GM18511 (cell line): ENCODE results near the gene COL23A1.
A peak's percentile ranks its signal among the peaks of the same experiment; 100 is the strongest.

Experiments used
- ATAC-seq: cut with Tn5 transposase; IDR thresholded peaks from one replicate; pipeline ENCODE4 v1.9.1; 2021; ENCODE audit warnings: mild to moderate bottlenecking, moderate library complexity; ENCODE audit not compliant: unreplicated experiment

Gene COL23A1

DNA sequence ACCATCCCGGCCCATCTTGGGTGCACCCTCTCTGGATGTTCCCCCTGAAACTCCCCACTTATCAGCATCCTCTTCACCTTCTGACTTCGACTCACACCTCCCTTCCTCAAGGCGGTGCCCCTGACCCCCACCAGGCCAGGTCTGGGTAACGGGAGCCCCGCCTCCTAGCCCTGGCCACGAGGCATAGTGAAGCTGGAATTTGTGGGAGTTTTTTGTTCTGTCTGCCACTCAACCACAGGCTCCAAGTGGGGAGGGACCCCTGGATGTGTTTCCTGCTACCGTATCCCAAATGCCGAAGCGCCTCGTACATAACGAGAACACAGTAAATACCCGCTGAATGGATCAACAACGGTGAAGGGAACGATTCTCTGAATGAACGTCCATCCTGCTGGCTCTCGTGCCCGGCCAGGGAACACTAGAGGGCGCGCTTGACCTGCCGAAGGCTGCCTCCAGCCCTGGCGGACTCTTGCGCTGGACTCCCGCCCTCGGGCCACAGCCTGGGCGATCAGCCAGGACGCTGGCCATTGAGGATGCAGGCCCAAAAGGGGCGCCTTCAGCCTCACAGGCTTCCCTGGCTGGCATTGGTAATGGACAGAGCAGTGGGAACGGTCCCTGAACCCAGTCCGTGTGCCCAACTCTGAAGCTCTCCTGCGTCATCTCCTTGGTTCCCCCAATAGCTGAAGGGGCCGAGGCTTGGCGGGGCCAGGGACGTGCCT is 310.3 kb downstream of the COL23A1 start:
- peak; percentile 80 for ATAC-seq

DNA sequence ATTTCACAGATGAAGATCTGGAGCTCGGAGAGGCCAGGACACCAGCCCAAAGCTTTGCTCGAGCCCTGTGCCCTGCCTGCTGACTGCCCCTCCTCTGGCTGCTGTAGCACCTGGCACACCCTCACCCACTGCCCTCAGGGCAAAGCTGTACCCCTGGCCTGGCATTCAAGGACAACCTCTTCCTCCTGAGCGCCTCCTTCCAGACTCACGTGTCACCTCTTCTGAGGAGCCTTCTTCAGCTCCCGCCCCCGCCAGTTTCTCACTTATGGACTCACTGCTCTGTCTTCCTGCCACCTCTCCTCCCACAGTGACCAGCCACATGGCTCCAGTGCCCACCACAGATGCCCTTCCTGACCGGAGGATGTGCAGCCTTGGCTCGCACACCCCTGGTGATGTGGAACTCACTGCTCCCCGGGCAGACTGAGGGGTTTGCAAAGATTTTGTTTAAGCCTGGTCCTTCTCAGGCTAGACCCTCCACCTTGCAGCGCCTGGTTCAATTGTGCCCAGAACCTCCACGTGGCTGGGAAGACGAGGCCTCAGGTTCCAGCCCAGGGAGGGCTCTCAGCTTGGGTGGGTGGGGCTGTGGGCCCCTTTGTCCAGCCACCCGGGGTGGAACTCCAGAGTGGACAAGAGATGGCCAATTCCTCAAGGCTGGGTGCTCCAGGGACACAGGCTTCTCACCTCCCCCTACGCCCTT is 311.0 kb downstream of the COL23A1 start:
- no peak for ATAC-seq

GRCh38 chr5:178278358-178279023 is 311.7 kb downstream of the COL23A1 start:
- ATAC-seq, result no peak

- ATAC-seq, result no peak
Measured at GRCh38 chr5:178277866-178278265, 312.3 kb downstream of the COL23A1 start.

DNA sequence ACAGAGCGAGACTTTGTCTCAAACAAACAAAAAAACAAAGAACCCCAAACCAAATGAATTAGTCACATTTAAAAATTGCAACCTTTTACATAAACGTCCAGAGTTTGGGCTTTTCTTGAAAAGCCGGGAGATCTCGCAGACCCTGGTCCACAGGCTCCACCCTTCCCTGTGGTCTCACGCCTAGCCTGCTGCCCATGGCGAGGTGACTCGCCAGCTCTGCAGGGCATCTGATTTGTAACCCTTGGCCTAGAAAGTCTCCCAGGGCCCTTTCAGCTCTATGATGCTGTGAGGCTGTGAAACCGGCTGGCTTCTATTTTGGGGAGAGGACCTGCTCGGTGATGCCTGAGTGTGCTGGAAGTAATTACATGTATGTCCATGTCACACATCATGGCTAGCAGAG is 312.8 kb downstream of the COL23A1 start:
- no peak for ATAC-seq

GRCh38 chr5:178274781-178275537 is 315.2 kb downstream of the COL23A1 start:
- no peak for ATAC-seq

- no peak for ATAC-seq
Measured at GRCh38 chr5:178273665-178274541, 316.3 kb downstream of the COL23A1 start.

GRCh38 chr5:178273041-178273440 is 317.2 kb downstream of the COL23A1 start:
- ATAC-seq, result no peak

GRCh38 chr5:178272591-178272990 is 317.6 kb downstream of the COL23A1 start:
- no peak for ATAC-seq

GRCh38 chr5:178271726-178272479 is 318.3 kb downstream of the COL23A1 start:
- ATAC-seq, result no peak

GRCh38 chr5:178271231-178271630 is 319.0 kb downstream of the COL23A1 start:
- no peak for ATAC-seq

DNA sequence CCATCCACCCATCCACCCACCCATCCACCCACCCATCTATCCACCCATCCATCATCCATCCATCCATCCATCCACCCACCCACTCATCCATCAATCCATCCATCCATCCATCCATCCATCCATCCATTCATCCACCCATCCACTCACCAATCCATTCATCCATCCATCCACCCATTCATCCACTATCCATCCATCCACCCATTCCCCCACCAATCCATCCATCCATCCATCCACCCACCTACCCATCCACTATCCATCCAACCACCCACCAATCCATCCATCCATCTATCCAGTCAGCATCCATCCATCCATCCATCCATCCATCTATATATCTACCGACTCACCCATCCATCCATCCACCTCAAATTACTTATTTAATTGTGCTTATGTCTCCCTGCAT is 320.7 kb downstream of the COL23A1 start:
- ATAC-seq, result no peak

GRCh38 chr5:178267876-178268275 is 322.3 kb downstream of the COL23A1 start:
- no peak for ATAC-seq

DNA sequence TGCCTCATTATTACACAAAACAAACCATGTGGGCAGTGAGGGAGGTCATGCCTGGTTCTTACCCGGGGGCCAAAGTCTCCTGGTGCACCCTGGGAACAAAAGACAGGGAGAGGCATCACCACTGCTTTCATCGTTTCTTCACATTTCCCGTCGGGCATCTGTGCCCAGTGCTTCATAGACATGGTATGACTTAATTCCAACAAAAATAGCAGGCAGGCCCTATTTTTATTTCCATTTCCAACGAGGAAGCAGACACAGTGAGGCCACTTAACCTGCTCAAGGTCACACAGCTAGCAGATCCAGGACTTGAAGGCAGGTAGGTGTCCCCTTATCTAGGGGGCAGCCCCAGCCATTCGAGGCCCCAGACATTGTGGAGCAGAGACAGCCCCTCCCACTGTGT is 322.9 kb downstream of the COL23A1 start:
- ATAC-seq, result no peak

DNA sequence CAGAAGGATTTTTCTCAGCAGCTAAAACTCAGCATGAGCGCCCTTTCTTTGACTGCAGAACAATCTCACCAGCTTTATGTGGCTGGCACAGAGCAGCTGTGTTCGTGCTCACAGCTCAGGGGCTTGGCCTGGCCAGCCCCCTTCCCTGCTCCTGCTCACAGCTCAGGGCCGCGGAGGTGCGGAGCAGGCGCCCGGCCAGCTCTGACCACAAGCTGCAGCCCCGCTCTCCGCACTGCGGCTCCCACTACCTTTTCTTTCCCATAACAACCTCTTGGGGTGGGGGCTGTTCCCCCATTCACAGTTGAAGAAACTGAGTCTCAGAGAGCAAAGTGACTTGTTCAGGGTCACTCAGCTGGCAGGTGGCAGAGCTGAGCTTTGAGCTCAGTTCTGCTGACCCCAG is 323.6 kb downstream of the COL23A1 start:
- ATAC-seq, result no peak

DNA sequence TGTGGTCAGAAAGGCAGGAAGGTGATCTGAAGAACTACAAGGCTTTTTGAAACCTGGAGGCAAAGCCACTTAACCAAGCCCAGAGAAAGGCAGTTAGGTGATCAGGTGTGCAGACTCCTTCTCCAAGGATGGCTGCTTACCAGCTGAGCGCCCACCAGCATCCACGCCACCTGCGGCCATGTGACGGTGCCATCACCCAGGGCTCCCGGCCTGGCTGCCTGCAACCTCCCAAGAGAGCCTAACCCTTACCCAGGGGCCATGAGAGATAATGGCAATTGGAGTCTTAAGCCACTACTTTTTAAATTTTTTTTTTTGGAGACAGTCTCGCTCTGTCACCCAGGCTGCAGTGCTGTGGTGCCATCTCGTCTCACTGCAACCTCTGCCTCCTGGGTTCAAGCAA is 324.4 kb downstream of the COL23A1 start:
- ATAC-seq, result no peak

- ATAC-seq, result no peak
Measured at GRCh38 chr5:178264044-178264443, 326.1 kb downstream of the COL23A1 start.

DNA sequence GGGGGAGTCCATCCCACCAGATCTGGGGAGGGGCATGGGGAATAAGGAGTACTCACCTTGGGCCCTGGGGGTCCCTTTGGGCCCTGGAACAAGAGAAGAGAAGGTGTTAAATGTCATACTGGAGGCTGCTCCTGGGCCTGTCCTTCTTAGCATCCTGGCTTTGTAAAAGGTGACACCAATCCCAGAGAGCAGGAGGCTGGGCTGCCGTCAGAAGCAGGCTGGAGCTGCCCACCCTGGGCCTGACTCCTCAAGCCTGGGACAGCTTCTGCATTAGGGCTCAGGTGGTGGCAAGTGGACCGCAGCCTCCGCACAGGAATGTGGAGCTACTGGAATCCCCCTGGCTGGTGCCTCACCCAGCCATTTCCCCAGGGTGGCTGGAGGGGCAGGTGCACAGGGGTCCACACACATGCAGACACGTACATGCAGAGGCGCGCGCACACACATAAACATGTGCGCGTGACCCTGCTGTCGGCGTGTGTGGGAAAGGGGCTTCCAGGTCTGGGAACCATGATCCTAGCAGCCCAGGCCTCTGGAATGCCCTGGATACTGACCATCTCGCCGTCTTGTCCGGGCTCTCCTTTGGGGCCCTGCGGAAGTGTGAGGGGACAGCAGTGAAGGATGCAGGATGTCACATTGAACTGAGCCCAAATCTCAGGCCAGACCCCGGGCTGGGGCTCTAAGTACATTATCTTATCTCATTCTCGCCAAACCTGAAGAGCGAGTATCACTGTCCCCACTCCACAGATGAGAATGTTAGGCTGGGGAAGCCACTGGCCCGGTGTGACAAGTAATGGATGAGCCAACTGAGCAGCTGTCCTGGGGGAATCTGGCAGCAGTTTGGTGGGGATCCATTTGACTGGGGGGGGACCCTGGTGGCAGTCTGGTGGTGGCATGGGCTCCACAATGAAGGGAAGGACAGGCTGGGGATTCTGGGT is 328.3 kb downstream of the COL23A1 start:
- no peak for ATAC-seq
